SU-DHL-6 (cell line): ENCODE results near the gene ETNK2.

Experiments
- CTCF ChIP-seq: fragments of 200-600 bp; sonication (generic); IDR thresholded peaks from one replicate; pipeline ENCODE4 v1.5.1; 2017; ENCODE audit warnings: antibody characterized with exemption, mild to moderate bottlenecking, low read length, moderate library complexity; ENCODE audit not compliant: insufficient read depth, poor library complexity, severe bottlenecking
- EZH2phosphoT487 ChIP-seq: fragments of 200-600 bp; sonication (generic), shearing (Covaris generic); conservative IDR thresholded peaks from 2 replicates; pipeline ENCODE4 v1.6.1; 2018; ENCODE audit warnings: mild to moderate bottlenecking, antibody characterized with exemption, low read length, moderate library complexity, mixed read lengths

GRCh38 chr1:204166219-204166618, 14.4 kb upstream of the ETNK2 start, which contains the start of gene REN:
- TF ChIP-seq CTCF, result no peak
- no peak for TF ChIP-seq EZH2phosphoT487
